ENCODE data around the gene KCNMA1. TPM values are rescaled to one million over a fixed set of nuclear protein-coding genes. Genes with fewer than 3 reads are reported as not detected.

The KCNMA1 gene
- total RNA-seq, 4 donors from 2014 or later: 146 to 300 (median 265) TPM

GRCh38 chr10:77583527-77583926 is 54.1 kb downstream of the KCNMA1 start:
- no peaks in the 10 kb centered on the region for H3K9me3 ChIP-seq
- peaks cover 0 to 61% (median 53%) of the 10 kb centered on the region in 4 donors for H3K4me1 ChIP-seq
- no peak overlapping the region for H3K4me3 ChIP-seq
- intact Hi-C loops (cut with DNase I): no loop called here
- no peak for DNase-seq (ENCODE audit: extremely low spot score)
- no peaks in the 10 kb centered on the region for H3K36me3 ChIP-seq
- peak overlapping the region in 3 of 4 donors; percentile 13 to 91 (median 23) for H3K27ac ChIP-seq (replicated peaks in 1 of 4)
- no peaks in the 10 kb centered on the region for H3K27me3 ChIP-seq
- TF ChIP-seq EP300 (IDR thresholded peaks at IDR 0.05) (no peak), POLR2A (IDR thresholded peaks at IDR 0.05; ENCODE audit: low read depth) (no peak), CTCF (IDR thresholded peaks at IDR 0.05) (no peak), POLR2AphosphoS5 (IDR thresholded peaks at IDR 0.05) (no peak)

GRCh38 chr10:77582710-77583115 is 54.9 kb downstream of the KCNMA1 start:
- no peaks in the 10 kb centered on the region for H3K9me3 ChIP-seq
- H3K36me3 ChIP-seq: no peaks in the 10 kb centered on the region
- peaks cover 6 to 61% (median 53%) of the 10 kb centered on the region in 4 donors for H3K4me1 ChIP-seq
- peak overlapping the region in 1 of 4 donors; percentile 91 for H3K27ac ChIP-seq (replicated peaks in 1 of 4)
- TF ChIP-seq CTCF (IDR thresholded peaks at IDR 0.05) (no peak), POLR2AphosphoS5 (IDR thresholded peaks at IDR 0.05) (no peak), EP300 (IDR thresholded peaks at IDR 0.05) (no peak), POLR2A (IDR thresholded peaks at IDR 0.05; ENCODE audit: low read depth) (no peak)
- 79% methylated on average over 4 of the region's 4 CpGs for WGBS
- intact Hi-C loops (cut with DNase I): no loop called here
- H3K27me3 ChIP-seq: no peaks in the 10 kb centered on the region
- DNase-seq (ENCODE audit: extremely low spot score): no peak
- H3K4me3 ChIP-seq: no peak overlapping the region

GRCh38 chr10:77581738-77582137 is 55.9 kb downstream of the KCNMA1 start:
- no peaks in the 10 kb centered on the region for H3K9me3 ChIP-seq
- intact Hi-C loops (cut with DNase I): no loop called here
- H3K36me3 ChIP-seq: no peaks in the 10 kb centered on the region
- DNase-seq (ENCODE audit: extremely low spot score): no peak
- H3K4me1 ChIP-seq: peaks cover 6 to 61% (median 48%) of the 10 kb centered on the region in 4 donors
- 98% methylated on average over 4 of the region's 4 CpGs for WGBS
- H3K4me3 ChIP-seq: no peak overlapping the region
- TF ChIP-seq POLR2AphosphoS5 (IDR thresholded peaks at IDR 0.05) (no peak), EP300 (IDR thresholded peaks at IDR 0.05) (no peak), CTCF (IDR thresholded peaks at IDR 0.05) (no peak), POLR2A (IDR thresholded peaks at IDR 0.05; ENCODE audit: low read depth) (no peak)
- H3K27me3 ChIP-seq: no peaks in the 10 kb centered on the region
- H3K27ac ChIP-seq (replicated peaks in 1 of 4): no peak overlapping the region

GRCh38 chr10:77580482-77580881 is 57.1 kb downstream of the KCNMA1 start:
- no peak for DNase-seq (ENCODE audit: extremely low spot score)
- H3K9me3 ChIP-seq: no peaks in the 10 kb centered on the region
- H3K36me3 ChIP-seq: no peaks in the 10 kb centered on the region
- intact Hi-C loops (cut with DNase I): no loop called here
- H3K4me1 ChIP-seq: peaks cover 6 to 61% (median 48%) of the 10 kb centered on the region in 4 donors
- H3K27me3 ChIP-seq: no peaks in the 10 kb centered on the region
- 94% methylated on average over 2 of the region's 2 CpGs for whole genome bisulfite sequencing
- no peak overlapping the region for H3K27ac ChIP-seq (replicated peaks in 1 of 4)
- no peak overlapping the region for H3K4me3 ChIP-seq
- TF ChIP-seq POLR2AphosphoS5 (IDR thresholded peaks at IDR 0.05): no peak
- no peak for TF ChIP-seq POLR2A (IDR thresholded peaks at IDR 0.05; ENCODE audit: low read depth)
- no peak for TF ChIP-seq EP300 (IDR thresholded peaks at IDR 0.05)
- TF ChIP-seq CTCF (IDR thresholded peaks at IDR 0.05): no peak

GRCh38 chr10:77578583-77579227 is 58.9 kb downstream of the KCNMA1 start:
- H3K27ac ChIP-seq (replicated peaks in 1 of 4): peak overlapping the region; percentile 24 to 72 (median 56)
- no peaks in the 10 kb centered on the region for H3K36me3 ChIP-seq
- H3K27me3 ChIP-seq: no peaks in the 10 kb centered on the region

More at GRCh38 chr10:77578583-77579227, 58.9 kb downstream of the KCNMA1 start:
- Histone ChIP-seq H3K4me3 (no peak overlapping the region), H3K9me3 (no peaks in the 10 kb centered on the region), H3K4me1 (peaks cover 6 to 65% (median 47%) of the 10 kb centered on the region in 4 donors)
- intact Hi-C loops (cut with DNase I): no loop called here
- DNase-seq (ENCODE audit: extremely low spot score): no peak
- TF ChIP-seq CTCF (IDR thresholded peaks at IDR 0.05) (no peak), POLR2AphosphoS5 (IDR thresholded peaks at IDR 0.05) (no peak), POLR2A (IDR thresholded peaks at IDR 0.05; ENCODE audit: low read depth) (no peak)
- 66% methylated on average over 7 of the region's 7 CpGs for WGBS
